Activated CD8-positive, alpha-beta T cell treated with anti-CD3 and anti-CD28 coated beads, Interleukin-2, amount 10 ng/mL, durations not matched to agents 7 days and 5 days (primary cell): ENCODE results near the gene ADCY7. TPM values are rescaled to one million over a fixed set of nuclear protein-coding genes. Genes with fewer than 3 reads are reported as not detected.
A peak's percentile ranks its signal among the peaks of the same experiment; 100 is the strongest.

ENCODE experiments used
- ATAC-seq: fragments of 150-1000 bp; cut with Tn5 transposase; one replicate; pipeline ENCODE4 v1.10.0; 2021; ENCODE audit warnings: moderate library complexity
- CTCF ChIA-PET: fragments of 350-600 bp; sonication (Branson Sonifier 250); formaldehyde crosslinking; loops from one replicate; lab custom pipeline; 2021; ENCODE audit warnings: antibody characterized with exemption; lab: Charles Lee
- POLR2A ChIA-PET: fragments of 350-600 bp; sonication (Branson Sonifier 250); formaldehyde crosslinking; loops from one replicate; lab custom pipeline; 2021; ENCODE audit warnings: antibody characterized with exemption; lab: Charles Lee
- DNase-seq: peaks from one replicate; pipeline ENCODE4 v3.0.0-alpha.2; 2020
- H3K27ac Mint-ChIP-seq: one replicate; pipeline ENCODE4 v1.8.0; 2021; ENCODE audit warnings: mild to moderate bottlenecking, mixed read lengths
- H3K27me3 Mint-ChIP-seq: one replicate; pipeline ENCODE4 v1.8.0; 2021; ENCODE audit warnings: low read depth, mixed read lengths
- H3K36me3 Mint-ChIP-seq: one replicate; pipeline ENCODE4 v1.8.0; 2021; ENCODE audit warnings: low read depth, mixed read lengths
- H3K4me1 Mint-ChIP-seq: one replicate; pipeline ENCODE4 v1.8.0; 2021; ENCODE audit warnings: low read depth, mixed read lengths
- H3K4me3 Mint-ChIP-seq: one replicate; pipeline ENCODE4 v1.8.0; 2021; ENCODE audit warnings: mild to moderate bottlenecking, mixed read lengths
- H3K9me3 Mint-ChIP-seq: one replicate; pipeline ENCODE4 v1.8.0; 2022; ENCODE audit warnings: mixed read lengths; ENCODE audit not compliant: insufficient read depth
- total RNA-seq, 2 experiments: library from RNA; stranded (reverse); gene quantifications; one replicate each; pipeline ENCODE4 v1.2.3, GENCODE V29; 2021

Gene ADCY7
- total RNA-seq, 2 experiments from 2014 or later, result 214 to 225 TPM

GRCh38 chr16:50275098-50275415 is 8.7 kb downstream of the ADCY7 start:
- Mint-ChIP-seq H3K27me3 (no peaks in the 10 kb centered on the region), H3K27ac (peak overlapping the region; percentile 98), H3K36me3 (peaks cover 79% of the 10 kb centered on the region), H3K4me3 (peak overlapping the region; percentile 79), H3K9me3 (no peaks in the 10 kb centered on the region), H3K4me1 (peaks cover 98% of the 10 kb centered on the region)
- ChIA-PET CTCF (interaction anchor here (0.9 to 3.4 kb wide), 22 partner anchors 8 to 392 kb away, joined by 3 to 23 read pairs (median 6); partner anchors contain the start of genes ADCY7 and CNEP1R1), POLR2A (interaction anchor here (0.7 to 3.2 kb wide), 17 partner anchors 10 to 408 kb away, joined by 3 to 18 read pairs (median 4); partner anchors contain the start of genes ADCY7, CNEP1R1 and HEATR3)
- DNase-seq, result no peak
- no peak for ATAC-seq

GRCh38 chr16:50275428-50276325 is 9.3 kb downstream of the ADCY7 start:
- H3K9me3 Mint-ChIP-seq, result no peaks in the 10 kb centered on the region
- CTCF ChIA-PET, result interaction anchor here (0.9 to 3.4 kb wide), 18 partner anchors 10 to 392 kb away, joined by 3 to 23 read pairs (median 6); partner anchors contain the start of genes ADCY7 and CNEP1R1
- ATAC-seq, result no peak
- peak overlapping the region; percentile 98 for H3K27ac Mint-ChIP-seq
- peaks cover 79% of the 10 kb centered on the region for H3K36me3 Mint-ChIP-seq
- peak overlapping the region; percentile 79 for H3K4me3 Mint-ChIP-seq
- H3K4me1 Mint-ChIP-seq, result peaks cover 98% of the 10 kb centered on the region
- POLR2A ChIA-PET, result interaction anchor here (0.7 to 3.2 kb wide), 10 partner anchors 9 to 408 kb away, joined by 3 to 18 read pairs (median 4); partner anchors contain the start of genes ADCY7 and CNEP1R1
- no peak for DNase-seq
- no peaks in the 10 kb centered on the region for H3K27me3 Mint-ChIP-seq

GRCh38 chr16:50276326-50276640 is 9.9 kb downstream of the ADCY7 start:
- Mint-ChIP-seq H3K27ac (peak overlapping the region; percentile 98), H3K4me3 (no peak overlapping the region), H3K27me3 (no peaks in the 10 kb centered on the region), H3K9me3 (no peaks in the 10 kb centered on the region), H3K4me1 (peaks cover 98% of the 10 kb centered on the region), H3K36me3 (peaks cover 73% of the 10 kb centered on the region)
- POLR2A ChIA-PET, result interaction anchor here (0.9 kb wide), 1 partner anchor 9 kb away, joined by 3 read pairs; no protein-coding TSS in a partner anchor
- ATAC-seq (no peak), DNase-seq (no peak)
- CTCF ChIA-PET, result interaction anchor here (3.1 to 3.4 kb wide), 3 partner anchors 50 to 251 kb away, joined by 14 to 23 read pairs (median 19); partner anchors contain the start of gene CNEP1R1

- ATAC-seq (no peak), DNase-seq (no peak)
- H3K36me3 Mint-ChIP-seq, result peaks cover 67% of the 10 kb centered on the region
- ChIA-PET CTCF (interaction anchor here (1.1 to 3.3 kb wide), 6 partner anchors 11 to 252 kb away, joined by 3 to 13 read pairs (median 7); partner anchors contain the start of genes ADCY7 and CNEP1R1), POLR2A (interaction anchor here (0.6 to 1.0 kb wide), 4 partner anchors 10 to 492 kb away, joined by 3 read pairs; no protein-coding TSS in a partner anchor)
- peak overlapping the region; percentile 56 for H3K4me3 Mint-ChIP-seq
- no peaks in the 10 kb centered on the region for H3K9me3 Mint-ChIP-seq
- H3K27me3 Mint-ChIP-seq, result no peaks in the 10 kb centered on the region
- H3K4me1 Mint-ChIP-seq, result peaks cover 98% of the 10 kb centered on the region
- H3K27ac Mint-ChIP-seq, result peak overlapping the region; percentile 86
Measured at GRCh38 chr16:50276801-50277555, 10.6 kb downstream of the ADCY7 start.

GRCh38 chr16:50278251-50278650 is 11.9 kb downstream of the ADCY7 start:
- H3K27me3 Mint-ChIP-seq, result no peaks in the 10 kb centered on the region
- peak overlapping the region; percentile 56 for H3K4me3 Mint-ChIP-seq
- CTCF ChIA-PET, result interaction anchor here (0.6 to 3.3 kb wide), 11 partner anchors 8 to 387 kb away, joined by 3 to 13 read pairs (median 4); partner anchors contain the start of genes ADCY7 and CNEP1R1
- H3K4me1 Mint-ChIP-seq, result peaks cover 98% of the 10 kb centered on the region
- H3K9me3 Mint-ChIP-seq, result no peaks in the 10 kb centered on the region
- H3K36me3 Mint-ChIP-seq, result peaks cover 63% of the 10 kb centered on the region
- no peak for DNase-seq
- ATAC-seq, result no peak
- H3K27ac Mint-ChIP-seq, result peak overlapping the region; percentile 86
- POLR2A ChIA-PET, result interaction anchor here (2.6 kb wide), 1 partner anchor 12 kb away, joined by 8 read pairs; the partner anchor contains the start of gene ADCY7

- ChIA-PET POLR2A (interaction anchor here (1.2 to 2.6 kb wide), 2 partner anchors 13 to 34 kb away, joined by 4 to 8 read pairs; partner anchors contain the start of gene ADCY7), CTCF (interaction anchor here (0.9 to 3.3 kb wide), 5 partner anchors 29 to 76 kb away, joined by 3 to 13 read pairs (median 5); no protein-coding TSS in a partner anchor)
- Mint-ChIP-seq H3K9me3 (no peaks in the 10 kb centered on the region), H3K4me3 (no peak overlapping the region), H3K36me3 (peaks cover 66% of the 10 kb centered on the region), H3K27ac (no peak overlapping the region), H3K27me3 (no peaks in the 10 kb centered on the region), H3K4me1 (peaks cover 98% of the 10 kb centered on the region)
- ATAC-seq, result no peak
- no peak for DNase-seq
Measured at GRCh38 chr16:50279504-50279865, 13.1 kb downstream of the ADCY7 start.

- peaks cover 98% of the 10 kb centered on the region for H3K4me1 Mint-ChIP-seq
- CTCF ChIA-PET, result interaction anchor here (1.3 to 1.7 kb wide), 3 partner anchors 13 to 384 kb away, joined by 3 to 7 read pairs (median 7); no protein-coding TSS in a partner anchor
- POLR2A ChIA-PET, result interaction anchor here (0.7 kb wide), 1 partner anchor 13 kb away, joined by 3 read pairs; no protein-coding TSS in a partner anchor
- no peaks in the 10 kb centered on the region for H3K9me3 Mint-ChIP-seq
- DNase-seq (no peak), ATAC-seq (no peak)
- H3K4me3 Mint-ChIP-seq, result peak overlapping the region; percentile 65
- H3K36me3 Mint-ChIP-seq, result peaks cover 73% of the 10 kb centered on the region
- peak overlapping the region; percentile 83 for H3K27ac Mint-ChIP-seq
- H3K27me3 Mint-ChIP-seq, result no peaks in the 10 kb centered on the region
Measured at GRCh38 chr16:50280932-50281331, 14.6 kb downstream of the ADCY7 start.

- peaks cover 94% of the 10 kb centered on the region for H3K4me1 Mint-ChIP-seq
- POLR2A ChIA-PET, result interaction anchor here (0.7 to 1.6 kb wide), 6 partner anchors 8 to 16 kb away, joined by 3 to 6 read pairs (median 4); no protein-coding TSS in a partner anchor
- peak overlapping the region; percentile 65 for H3K4me3 Mint-ChIP-seq
- H3K9me3 Mint-ChIP-seq, result no peaks in the 10 kb centered on the region
- peaks cover 73% of the 10 kb centered on the region for H3K36me3 Mint-ChIP-seq
- DNase-seq, result no peak
- ATAC-seq, result no peak
- CTCF ChIA-PET, result interaction anchor here (0.9 to 2.6 kb wide), 7 partner anchors 9 to 384 kb away, joined by 3 to 13 read pairs (median 7); partner anchors contain the start of gene CNEP1R1
- H3K27me3 Mint-ChIP-seq, result no peaks in the 10 kb centered on the region
- peak overlapping the region; percentile 83 for H3K27ac Mint-ChIP-seq
Measured at GRCh38 chr16:50281391-50282009, 15.1 kb downstream of the ADCY7 start.

GRCh38 chr16:50282010-50282538 is 15.7 kb downstream of the ADCY7 start:
- H3K9me3 Mint-ChIP-seq, result no peaks in the 10 kb centered on the region
- H3K4me3 Mint-ChIP-seq, result peak overlapping the region; percentile 65
- ChIA-PET CTCF (interaction anchor here (0.9 to 2.6 kb wide), 8 partner anchors 8 to 383 kb away, joined by 3 to 13 read pairs (median 6); partner anchors contain the start of gene CNEP1R1), POLR2A (interaction anchor here (0.6 to 1.6 kb wide), 7 partner anchors 8 to 216 kb away, joined by 3 to 6 read pairs (median 4); partner anchors contain the start of gene HEATR3)
- ATAC-seq (peak; percentile 73), DNase-seq (peak; percentile 82)
- H3K36me3 Mint-ChIP-seq, result peaks cover 73% of the 10 kb centered on the region
- peaks cover 90% of the 10 kb centered on the region for H3K4me1 Mint-ChIP-seq
- H3K27me3 Mint-ChIP-seq, result no peaks in the 10 kb centered on the region
- H3K27ac Mint-ChIP-seq, result peak overlapping the region; percentile 83

GRCh38 chr16:50282955-50283631 is 16.7 kb downstream of the ADCY7 start:
- DNase-seq (no peak), ATAC-seq (no peak)
- Mint-ChIP-seq H3K36me3 (peaks cover 72% of the 10 kb centered on the region), H3K4me3 (no peak overlapping the region), H3K4me1 (peaks cover 80% of the 10 kb centered on the region), H3K9me3 (no peaks in the 10 kb centered on the region), H3K27ac (peak overlapping the region; percentile 83), H3K27me3 (no peaks in the 10 kb centered on the region)
- ChIA-PET CTCF (interaction anchor here (1.3 to 2.6 kb wide), 4 partner anchors 9 to 258 kb away, joined by 3 to 13 read pairs (median 8); partner anchors contain the start of gene CNEP1R1), POLR2A (interaction anchor here (0.9 to 1.6 kb wide), 5 partner anchors 9 to 38 kb away, joined by 3 to 6 read pairs (median 4); no protein-coding TSS in a partner anchor)
